SK-N-SH treated with all-trans-retinoic acid at 6 μM for 48 hours (cell line): ENCODE measurements around the gene HSPA2.

Source experiments
- ARNTL ChIP-seq: fragments of 450-650 bp; formaldehyde crosslinking; IDR thresholded peaks from 2 replicates; pipeline ENCODE4 v1.5.0; 2020; ENCODE audit warnings: low read depth, mild to moderate bottlenecking, moderate library complexity, borderline replicate concordance
- BACH2 ChIP-seq: fragments of 250-450 bp; sonication (Bioruptor Pico); IDR thresholded peaks from 2 replicates; pipeline ENCODE4 v1.9.0; 2021; ENCODE audit warnings: mild to moderate bottlenecking, borderline replicate concordance
- CREB5 ChIP-seq: fragments of 250-450 bp; sonication (Bioruptor Pico); IDR thresholded peaks from 2 replicates; pipeline ENCODE4 v1.5.1; 2020; ENCODE audit warnings: low read depth, mild to moderate bottlenecking, moderate library complexity
- CSRNP3 ChIP-seq: fragments of 250-450 bp; sonication (Bioruptor Pico); IDR thresholded peaks from 2 replicates; pipeline ENCODE4 v1.5.1; 2021; ENCODE audit warnings: mild to moderate bottlenecking, moderate library complexity
- OSR1 ChIP-seq: fragments of 250-450 bp; sonication (Bioruptor Pico); IDR thresholded peaks from 2 replicates; pipeline ENCODE4 v1.8.0; 2022; ENCODE audit warnings: moderate library complexity, mild to moderate bottlenecking, inconsistent platforms
- PATZ1 ChIP-seq: fragments of 250-450 bp; sonication (Bioruptor Pico); IDR thresholded peaks from 2 replicates; pipeline ENCODE4 v1.8.0; 2020; ENCODE audit warnings: mild to moderate bottlenecking, moderate library complexity, borderline replicate concordance
- SNAI2 ChIP-seq: fragments of 250-450 bp; sonication (Bioruptor Pico); IDR thresholded peaks from 2 replicates; pipeline ENCODE4 v1.5.0; 2020; ENCODE audit warnings: mild to moderate bottlenecking, moderate library complexity
- ZFP3 ChIP-seq: fragments of 250-450 bp; sonication (Bioruptor Pico); IDR thresholded peaks from 2 replicates; pipeline ENCODE4 v1.5.0; 2020; ENCODE audit warnings: mild to moderate bottlenecking, moderate library complexity
- ZNF70 ChIP-seq: fragments of 450-650 bp; formaldehyde crosslinking; IDR thresholded peaks from 2 replicates; pipeline ENCODE4 v1.5.0; 2020; ENCODE audit warnings: mild to moderate bottlenecking, moderate library complexity

- TF ChIP-seq SNAI2 (no peak), ARNTL (CRISPR knock-in tag) (no peak), CSRNP3 (CRISPR knock-in tag) (no peak), ZNF70 (no peak), OSR1 (CRISPR knock-in tag) (no peak), PATZ1 (CRISPR knock-in tag) (no peak), BACH2 (no peak), ZFP3 (no peak), CREB5 (CRISPR knock-in tag) (no peak)
Observed at GRCh38 chr14:64569138-64569631, 28.6 kb downstream of the HSPA2 start.
